Right kidney (tissue), 1 donor: ENCODE results near the gene SFXN5.
"Not testable (repeated sequence)": the region's sequence is repeated elsewhere in the genome, so short reads cannot be mapped to it uniquely, and the experiment has no call there.

Experiments used
- DNase-seq: peaks from one replicate; pipeline ENCODE4 v3.0.0-alpha.2; 2016

The SFXN5 gene

GRCh38 chr2:73078457-73079411, 7.2 kb upstream of the SFXN5 start:
- DNase-seq = no peak

DNA sequence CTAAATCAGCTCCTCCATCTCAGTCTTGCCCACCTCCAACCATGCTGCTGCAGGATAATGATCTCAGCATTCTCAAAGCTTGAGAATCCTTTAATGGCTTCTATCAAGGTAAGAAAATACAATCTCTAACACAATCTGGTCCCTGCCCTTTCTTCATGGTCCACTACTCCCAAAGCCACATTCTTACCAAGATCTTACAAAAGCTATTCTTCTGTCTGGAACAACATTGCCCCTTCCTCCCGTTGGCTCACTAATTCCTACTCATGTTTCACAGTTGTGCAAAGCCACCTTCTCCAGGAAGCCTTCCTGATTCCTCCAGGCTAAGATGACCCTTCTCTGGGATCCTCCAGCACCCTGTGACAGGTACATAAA, 5.9 kb upstream of the SFXN5 start:
- DNase-seq = no peak

- no peak for DNase-seq
Observed at GRCh38 chr2:73076701-73077423, 5.3 kb upstream of the SFXN5 start.

GRCh38 chr2:73075477-73076373, 4.2 kb upstream of the SFXN5 start:
- no peak for DNase-seq

- DNase-seq = no peak
Observed at GRCh38 chr2:73074110-73075069, 2.9 kb upstream of the SFXN5 start.

DNA sequence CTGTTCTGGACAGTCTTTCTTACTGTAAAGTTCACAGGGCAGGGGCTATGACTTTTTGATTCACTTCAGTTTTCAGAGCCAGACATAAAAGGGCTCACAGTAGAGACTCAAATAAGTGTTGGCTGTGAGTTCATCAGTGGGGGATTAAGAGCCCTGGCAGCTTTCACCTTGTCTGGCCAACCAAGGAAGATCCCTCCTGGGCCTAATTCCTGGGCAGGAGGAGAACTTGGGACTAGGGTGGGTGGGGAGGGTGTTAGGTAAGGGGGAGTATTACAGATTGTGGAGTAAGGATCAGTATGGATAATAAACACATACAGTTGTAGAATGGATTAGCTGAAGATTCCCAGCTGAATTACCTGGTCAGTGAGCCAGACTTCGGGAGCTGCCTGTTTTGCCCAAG, 904 bp upstream of the SFXN5 start:
- DNase-seq = no peak

- DNase-seq = no peak
Observed at GRCh38 chr2:73072129-73072395, 550 bp upstream of the SFXN5 start.

- DNase-seq = no peak
Observed at GRCh38 chr2:73070643-73071359, 711 bp downstream of the SFXN5 start.

- DNase-seq = no peak
Observed at GRCh38 chr2:73069855-73070642, 1.5 kb downstream of the SFXN5 start.

DNA sequence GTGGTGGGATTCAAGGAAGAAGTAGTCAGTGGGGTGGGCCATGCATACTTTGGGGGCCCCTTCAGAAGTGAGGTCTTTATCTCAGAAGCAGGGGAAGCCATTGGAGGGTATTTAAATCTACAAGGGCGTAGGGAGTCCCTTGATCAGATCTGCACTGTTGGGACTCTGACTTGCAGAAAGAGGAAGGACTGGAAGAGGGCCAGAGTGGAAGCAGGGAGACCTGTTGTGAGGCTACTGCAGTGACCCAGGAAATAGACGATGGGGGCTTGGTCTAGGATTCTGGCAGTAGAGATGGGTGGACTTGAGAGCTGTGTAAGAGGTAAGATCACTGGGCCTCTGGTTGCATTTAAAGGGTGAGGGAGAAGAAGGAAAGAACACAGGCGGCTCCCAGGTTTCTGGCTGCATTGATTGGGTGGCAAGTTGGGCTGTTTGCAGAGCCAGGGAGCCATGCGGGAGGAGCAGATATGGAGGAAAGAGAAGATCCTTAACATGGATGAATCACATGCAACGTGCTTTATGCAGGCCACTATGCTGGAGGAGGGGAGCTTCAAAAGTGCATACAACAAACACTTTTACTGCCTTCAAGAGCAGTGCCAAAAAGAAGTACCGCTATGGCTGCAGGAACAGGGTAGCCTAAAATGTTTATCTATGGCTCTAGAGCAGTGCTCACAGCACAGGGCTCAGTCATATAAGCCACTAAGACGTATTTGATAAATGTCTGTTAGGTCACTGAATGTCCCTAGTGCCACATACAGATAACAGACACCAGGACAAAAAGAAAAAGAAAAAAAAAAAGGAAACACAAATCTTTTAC, 2.3 kb downstream of the SFXN5 start:
- no peak for DNase-seq

- no peak for DNase-seq
Observed at GRCh38 chr2:73068147-73068546, 3.4 kb downstream of the SFXN5 start.

GRCh38 chr2:73067043-73067442, 4.5 kb downstream of the SFXN5 start:
- no peak for DNase-seq

GRCh38 chr2:73065070-73065469, 6.4 kb downstream of the SFXN5 start:
- DNase-seq = not testable (repeated sequence)

DNA sequence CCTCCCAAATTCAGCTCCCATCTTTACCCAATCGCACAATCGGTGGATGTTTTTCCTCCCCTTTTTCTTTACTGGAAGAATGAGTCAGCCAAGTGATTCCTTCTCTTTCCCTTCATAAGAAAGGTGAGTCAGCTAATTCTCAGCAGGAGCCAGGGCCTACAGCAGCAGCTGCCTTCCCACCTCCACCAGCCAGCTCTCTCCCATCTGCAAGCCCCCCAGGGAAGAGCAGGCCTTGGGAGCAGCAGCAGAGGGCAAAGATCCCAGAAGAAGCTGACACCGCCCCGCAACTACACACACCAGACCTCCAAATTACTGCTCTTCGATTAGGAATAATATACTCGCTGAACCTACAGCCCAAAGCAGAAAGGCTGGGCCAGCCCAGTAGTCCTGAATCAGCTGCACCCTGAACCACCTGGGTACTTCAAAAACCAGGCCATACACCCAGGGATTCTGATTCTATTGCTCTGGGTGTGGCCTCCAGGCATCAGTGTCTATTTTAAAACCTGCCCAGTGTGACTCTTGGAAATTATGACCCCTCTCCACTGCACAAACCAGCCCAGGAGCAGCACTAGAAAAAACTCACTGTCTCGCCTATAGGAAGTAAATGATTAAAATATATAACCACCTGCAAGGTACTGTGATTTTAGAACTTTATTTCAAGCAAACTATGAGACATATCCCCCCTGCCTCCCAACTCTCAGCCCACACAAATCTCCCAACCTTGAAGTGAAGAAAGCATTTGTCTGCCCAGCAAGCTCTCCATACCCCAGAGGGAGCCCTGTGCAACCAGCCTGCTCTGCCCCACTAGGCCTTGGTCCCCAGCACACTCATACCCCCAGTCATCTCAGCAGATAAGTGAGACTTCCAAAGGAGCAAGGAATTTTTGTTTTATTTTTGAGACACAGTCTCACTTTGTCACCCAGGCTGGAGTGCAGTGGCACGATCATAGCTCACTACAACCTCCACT, 7.3 kb downstream of the SFXN5 start:
- no peak for DNase-seq

GRCh38 chr2:73063472-73063871, 8.0 kb downstream of the SFXN5 start:
- DNase-seq = no peak

- no peak for DNase-seq
Observed at GRCh38 chr2:73059106-73059505, 12.4 kb downstream of the SFXN5 start.

GRCh38 chr2:73054980-73055379, 16.5 kb downstream of the SFXN5 start:
- no peak for DNase-seq
